H9 (cell line): ENCODE data around the gene NEIL1. TPM values are rescaled to one million over a fixed set of nuclear protein-coding genes. Genes with fewer than 3 reads are reported as not detected.

Experiments
- DNase-seq: peaks from one replicate; pipeline ENCODE4 v3.0.0-alpha.2; 2017
- H2AFZ ChIP-seq: one replicate; pipeline ENCODE4 v1.6.1; 2013; ENCODE audit warnings: mild to moderate bottlenecking, low read length, control low read depth, moderate library complexity
- H2AK5ac ChIP-seq: 2 replicates; pipeline ENCODE4 v1.6.1; 2013; ENCODE audit warnings: low read length, control low read depth, mixed read lengths; ENCODE audit not compliant: insufficient read length
- H2BK120ac ChIP-seq: one replicate; pipeline ENCODE4 v1.6.1; 2013; ENCODE audit warnings: low read depth, mild to moderate bottlenecking, low read length, control low read depth, inconsistent platforms; ENCODE audit not compliant: poor library complexity, severe bottlenecking
- H2BK12ac ChIP-seq: 2 replicates; pipeline ENCODE4 v1.6.1; 2013; ENCODE audit warnings: low read length, control low read depth, mixed read lengths, low read depth; ENCODE audit not compliant: insufficient read length
- H2BK15ac ChIP-seq: 2 replicates; pipeline ENCODE4 v1.6.1; 2013; ENCODE audit warnings: low read depth, low read length, control low read depth
- H2BK20ac ChIP-seq: one replicate; pipeline ENCODE4 v1.6.1; 2013; ENCODE audit warnings: low read depth, mild to moderate bottlenecking, low read length, control low read depth, inconsistent platforms; ENCODE audit not compliant: poor library complexity, severe bottlenecking
- H2BK5ac ChIP-seq: 2 replicates; pipeline ENCODE4 v1.6.1; 2013; ENCODE audit warnings: low read length, control low read depth, mixed read lengths; ENCODE audit not compliant: insufficient read length
- H3K14ac ChIP-seq: 2 replicates; pipeline ENCODE4 v1.6.1; 2013; ENCODE audit warnings: low read length, control low read depth; ENCODE audit not compliant: insufficient read depth
- H3K18ac ChIP-seq: 2 replicates; pipeline ENCODE4 v1.6.1; 2013; ENCODE audit warnings: low read depth, mild to moderate bottlenecking, mixed read lengths, low read length, control low read depth; ENCODE audit not compliant: insufficient read length
- H3K23ac ChIP-seq: 2 replicates; pipeline ENCODE4 v1.6.1; 2013; ENCODE audit warnings: low read length, control low read depth, mixed read lengths, low read depth; ENCODE audit not compliant: insufficient read length
- H3K23me2 ChIP-seq: 2 replicates; pipeline ENCODE4 v1.6.1; 2013; ENCODE audit warnings: low read depth, mild to moderate bottlenecking, mixed read lengths, low read length, control low read depth; ENCODE audit not compliant: insufficient read length, poor library complexity, severe bottlenecking
- H3K27ac ChIP-seq: 2 replicates; pipeline ENCODE4 v1.5.1; 2013; ENCODE audit warnings: low read length, control low read depth, mixed read lengths, low read depth; ENCODE audit not compliant: insufficient read length
- H3K27me3 ChIP-seq: 2 replicates; pipeline ENCODE4 v1.6.1; 2013; ENCODE audit warnings: low read length, control low read depth, inconsistent platforms; ENCODE audit not compliant: insufficient read depth
- H3K4ac ChIP-seq: 2 replicates; pipeline ENCODE4 v1.6.1; 2013; ENCODE audit warnings: low read depth, mild to moderate bottlenecking, control low read depth, inconsistent platforms, low read length, moderate library complexity
- H3K4me1 ChIP-seq: 2 replicates; pipeline ENCODE4 v1.6.1; 2013; ENCODE audit warnings: low read length, control low read depth, inconsistent platforms; ENCODE audit not compliant: insufficient read depth
- H3K4me2 ChIP-seq: 2 replicates; pipeline ENCODE4 v1.6.1; 2013; ENCODE audit warnings: low read length, control low read depth, mixed read lengths; ENCODE audit not compliant: insufficient read length, insufficient read depth
- H3K56ac ChIP-seq: 2 replicates; pipeline ENCODE4 v1.6.1; 2013; ENCODE audit warnings: low read depth, mild to moderate bottlenecking, mixed read lengths, low read length, control low read depth; ENCODE audit not compliant: insufficient read length
- H3K79me1 ChIP-seq: 2 replicates; pipeline ENCODE4 v1.6.1; 2013; ENCODE audit warnings: low read depth, mild to moderate bottlenecking, moderate library complexity, low read length, control low read depth, inconsistent platforms; ENCODE audit not compliant: insufficient read depth, poor library complexity, severe bottlenecking
- H3K79me2 ChIP-seq: 2 replicates; pipeline ENCODE4 v1.6.1; 2013; ENCODE audit warnings: low read length, control low read depth, inconsistent platforms; ENCODE audit not compliant: insufficient read depth
- H3K9ac ChIP-seq: 2 replicates; pipeline ENCODE4 v1.6.1; 2013; ENCODE audit warnings: low read length, control low read depth, mixed read lengths; ENCODE audit not compliant: insufficient read length; ENCODE audit errors: extremely low read depth
- H3K9me3 ChIP-seq: one replicate; pipeline ENCODE4 v1.6.1; 2013; ENCODE audit warnings: low read depth, low read length, inconsistent platforms; ENCODE audit not compliant: control insufficient read depth
- H3T11ph ChIP-seq: one replicate; pipeline ENCODE4 v1.6.1; 2013; ENCODE audit warnings: mild to moderate bottlenecking, low read length, control low read depth, inconsistent platforms
- H4K20me1 ChIP-seq: one replicate; pipeline ENCODE4 v1.6.1; 2013; ENCODE audit not compliant: control insufficient read depth, insufficient read length, insufficient read depth
- H4K5ac ChIP-seq: 2 replicates; pipeline ENCODE4 v1.6.1; 2013; ENCODE audit warnings: low read depth, mild to moderate bottlenecking, mixed read lengths, low read length, control low read depth; ENCODE audit not compliant: insufficient read length
- H4K8ac ChIP-seq: replicated peaks from 2 replicates; pipeline ENCODE4 v1.6.1; 2013; ENCODE audit warnings: low read length, control low read depth, mixed read lengths, low read depth; ENCODE audit not compliant: insufficient read length
- H4K91ac ChIP-seq: 2 replicates; pipeline ENCODE4 v1.6.1; 2013; ENCODE audit warnings: low read depth, mild to moderate bottlenecking, moderate library complexity, mixed read lengths, low read length, control low read depth; ENCODE audit not compliant: insufficient read length
- H3K27ac Mint-ChIP-seq, 3 experiments: 2 replicates in 2 of 3; 3 replicates in 1 of 3; pipeline ENCODE4 v1.8.0; 2020 to 2021; ENCODE audit warnings: mixed read lengths in 3 of 3, mild to moderate bottlenecking in 1 of 3, moderate library complexity in 1 of 3
- H3K27me3 Mint-ChIP-seq: 2 replicates; pipeline ENCODE4 v1.8.0; 2021; ENCODE audit warnings: low read depth, mild to moderate bottlenecking, moderate library complexity, mixed read lengths
- H3K36me3 Mint-ChIP-seq, 3 experiments: 2 replicates in 2 of 3; 3 replicates in 1 of 3; pipeline ENCODE4 v1.8.0; 2020 to 2021; ENCODE audit warnings: low read depth in 3 of 3, mixed read lengths in 3 of 3; ENCODE audit not compliant: insufficient read depth in 1 of 3
- H3K4me1 Mint-ChIP-seq, 2 experiments: 2 replicates each; pipeline ENCODE4 v1.8.0; 2020; ENCODE audit warnings: mixed read lengths in 2 of 2
- H3K4me3 Mint-ChIP-seq, 2 experiments: 2 replicates in 1 of 2; 3 replicates in 1 of 2; pipeline ENCODE4 v1.8.0; 2020 to 2021; ENCODE audit warnings: mild to moderate bottlenecking in 2 of 2, mixed read lengths in 2 of 2, moderate library complexity in 1 of 2
- H3K9me3 Mint-ChIP-seq, 2 experiments: 2 replicates in 1 of 2; 3 replicates in 1 of 2; pipeline ENCODE4 v1.8.0; 2020; ENCODE audit warnings: mild to moderate bottlenecking in 2 of 2, mixed read lengths in 2 of 2, moderate library complexity in 1 of 2
- CTCF ChIP-seq: fragments of 200-600 bp; sonication (generic); conservative IDR thresholded peaks from 3 replicates; pipeline ENCODE4 v1.8.0; 2021; ENCODE audit warnings: antibody characterized with exemption, mild to moderate bottlenecking
- WGBS: extraction: QIAGEN DNeasy Blood & Tissue Kit; methylation state at CpG from one replicate; pipeline ENCODE4 v1.1.7; 2013; ENCODE audit warnings: missing lambda C conversion rate, low lambda C conversion rate, mixed read lengths; ENCODE audit not compliant: insufficient read length; ENCODE audit errors: extremely low coverage; 5-methylcytosine and 5-hydroxymethylcytosine counted together
- total RNA-seq: library from RNA; stranded (reverse); gene quantifications from 2 replicates; pipeline ENCODE4 v1.2.1, GENCODE V29; 2021

NEIL1 gene
- total RNA-seq, 1 experiment from 2014 or later: 16.5 TPM

- DNase-seq: no peak
- Histone ChIP-seq H3K56ac (no peak overlapping the region), H3K4ac (no peak overlapping the region), H4K5ac (no peak overlapping the region), H3K79me2 (no peaks in the 10 kb centered on the region), H3K4me2 (no peak overlapping the region), H3K9ac (no peak overlapping the region), H2AFZ (no peak overlapping the region), H2BK5ac (no peak overlapping the region), H3K27me3 (no peaks in the 10 kb centered on the region), H3K14ac (no peak overlapping the region), H2BK12ac (no peak overlapping the region), H3K9me3 (no peaks in the 10 kb centered on the region), H3T11ph (no peak overlapping the region), H3K4me1 (no peaks in the 10 kb centered on the region), H3K23ac (no peak overlapping the region), H3K27ac (no peak overlapping the region), H2BK120ac (no peak overlapping the region), H2AK5ac (no peak overlapping the region), H3K18ac (no peak overlapping the region), H4K20me1 (no peaks in the 10 kb centered on the region), H3K79me1 (no peaks in the 10 kb centered on the region), H2BK20ac (no peak overlapping the region), H4K8ac (no peak overlapping the region), H2BK15ac (no peak overlapping the region), H3K23me2 (no peaks in the 10 kb centered on the region), H4K91ac (no peak overlapping the region)
- Mint-ChIP-seq H3K4me3 (no peak overlapping the region), H3K4me1 (no peaks in the 10 kb centered on the region), H3K9me3 (no peaks in the 10 kb centered on the region), H3K27ac (no peak overlapping the region; a peak in 1 of 7 replicates), H3K36me3 (peaks cover 37 to 92% (median 88%) of the 10 kb centered on the region in 3 experiments; a peak in 6 of 7 replicates), H3K27me3 (no peaks in the 10 kb centered on the region)
- TF ChIP-seq CTCF: no peak
- WGBS: no CpG with 5 or more reads among the region's 1 CpG
Measured at GRCh38 chr15:75389791-75390382, 43.0 kb downstream of the NEIL1 start.
